Activated CD4-positive, alpha-beta T cell treated with anti-CD3 and anti-CD28 coated beads, Interleukin-2, amount 50 U/mL, for 16 hours (primary cell): ENCODE data around the gene NAB2.

Experiments
- DNase-seq: peaks from one replicate; pipeline ENCODE4 v3.0.0-alpha.2; 2020

The NAB2 gene

DNA sequence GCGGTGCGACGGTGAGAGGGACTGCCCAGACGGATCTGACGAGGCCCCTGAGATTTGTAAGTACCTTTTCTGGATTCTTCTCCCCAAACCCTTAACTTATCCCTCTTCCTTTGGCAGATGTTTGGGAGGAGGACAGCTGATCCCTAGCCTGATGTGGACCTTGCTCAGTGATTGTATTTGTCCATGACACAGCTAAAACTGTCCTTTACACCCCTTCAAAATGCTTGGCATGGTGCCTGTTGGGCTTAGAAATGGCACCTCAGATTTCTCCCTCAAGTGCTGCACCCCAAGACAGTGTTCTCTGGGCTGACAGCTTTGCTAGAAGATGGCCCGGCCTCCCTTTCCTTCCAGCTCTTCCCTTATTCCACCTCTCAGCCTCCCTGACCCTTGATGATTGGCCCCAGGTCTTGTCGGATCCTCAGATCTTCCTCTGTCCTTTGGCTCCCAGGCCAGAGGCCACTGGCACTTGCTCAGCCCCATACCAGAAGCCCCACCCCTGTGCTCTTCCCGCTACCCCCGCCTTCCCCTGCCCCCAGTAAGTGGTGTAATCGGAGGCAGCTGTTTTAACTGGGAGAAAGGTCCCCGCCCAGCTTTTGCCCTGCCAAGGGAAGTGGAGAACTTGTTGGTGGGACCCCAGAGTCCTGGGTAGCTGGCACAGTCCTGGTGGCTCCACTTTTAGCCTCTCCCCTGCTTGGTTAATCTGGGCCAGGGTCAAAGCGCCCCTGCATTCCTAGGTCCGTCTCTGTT lies 49.8 kb downstream of the NAB2 start:
- DNase-seq: no peak

DNA sequence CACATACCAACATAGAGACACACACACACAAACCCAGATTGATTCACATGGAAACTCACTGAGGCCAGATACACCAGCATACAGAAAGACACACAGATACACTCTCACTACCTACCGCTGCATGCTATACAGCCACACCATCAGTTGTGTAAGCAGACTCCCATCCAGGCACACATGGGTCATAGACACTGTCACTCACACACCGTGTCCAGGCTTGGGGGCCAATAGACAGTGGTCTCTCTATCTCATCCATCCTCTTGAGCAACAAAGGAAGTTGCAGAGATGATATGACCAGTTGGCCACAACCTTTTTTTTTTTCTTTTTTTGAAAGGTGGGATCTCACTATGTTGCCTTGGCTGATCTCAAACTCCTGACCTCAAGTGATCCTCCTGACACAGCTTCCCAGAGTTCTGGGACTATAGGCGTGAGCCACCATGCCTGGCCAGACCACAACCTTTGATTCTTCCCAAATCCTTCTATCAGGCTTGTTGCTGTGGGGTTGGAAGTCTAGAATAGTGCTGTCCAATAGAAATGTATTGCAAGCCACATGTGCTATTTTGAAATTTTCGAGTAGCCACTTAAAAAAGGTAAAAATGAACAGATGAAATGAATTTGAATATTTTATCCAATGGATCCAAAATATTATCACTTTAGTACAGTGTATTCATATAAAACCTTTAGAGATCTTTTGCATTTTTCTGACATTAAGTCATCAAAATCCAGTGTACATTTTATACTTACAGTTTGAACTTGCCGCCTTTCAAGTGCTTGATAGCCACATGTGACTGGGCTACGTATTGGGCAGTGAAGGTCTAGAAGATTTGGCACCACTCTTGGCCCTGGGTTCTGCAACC lies 51.1 kb downstream of the NAB2 start:
- DNase-seq: no peak

DNA sequence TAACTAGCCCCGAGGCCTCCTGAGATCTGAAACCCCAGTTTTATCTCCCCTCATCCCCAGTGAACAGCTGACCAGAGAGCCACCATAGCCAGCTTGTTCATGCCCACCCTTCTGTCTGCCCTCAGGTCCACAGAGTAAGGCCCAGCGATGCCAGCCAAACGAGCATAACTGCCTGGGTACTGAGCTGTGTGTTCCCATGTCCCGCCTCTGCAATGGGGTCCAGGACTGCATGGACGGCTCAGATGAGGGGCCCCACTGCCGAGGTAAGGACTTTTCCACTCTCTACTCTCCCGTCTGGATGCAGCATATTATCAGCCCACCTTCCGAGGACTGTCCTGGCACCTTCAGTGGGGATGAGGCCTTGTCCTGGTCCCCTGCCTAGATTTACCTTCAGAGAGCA lies 52.3 kb downstream of the NAB2 start:
- DNase-seq: no peak

DNA sequence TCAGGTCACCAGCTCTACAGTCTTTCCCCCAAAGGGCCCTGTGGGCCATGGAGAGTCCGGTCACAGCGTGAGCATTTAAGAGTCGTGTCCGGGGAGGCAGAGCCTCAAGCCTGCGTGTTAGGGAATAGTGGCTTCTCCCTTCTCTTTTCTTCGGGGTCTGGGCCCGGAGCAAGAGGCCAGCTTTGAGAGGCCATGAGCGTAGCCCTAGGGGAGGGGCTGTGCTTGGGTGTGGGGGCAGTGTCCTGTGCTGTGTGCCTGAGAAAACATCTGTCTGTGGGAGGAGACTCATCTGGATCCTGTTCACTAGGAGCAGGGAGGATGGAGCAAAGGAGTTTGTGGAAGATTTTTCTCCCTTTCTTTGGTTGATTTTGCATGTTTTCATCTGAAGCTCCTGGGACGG lies 53.2 kb downstream of the NAB2 start:
- no peak for DNase-seq

- DNase-seq: no peak
Observed at GRCh38 chr12:57142727-57143126, 53.8 kb downstream of the NAB2 start.

- no peak for DNase-seq
Observed at GRCh38 chr12:57143454-57143853, 54.5 kb downstream of the NAB2 start.
